T47D (cell line): ENCODE measurements around the gene NTNG1.
"Not testable (repeated sequence)": the region's sequence is repeated elsewhere in the genome, so short reads cannot be mapped to it uniquely, and the experiment has no call there.

Source experiments
- DNase-seq, 2 experiments: peaks; one replicate each; pipeline versions ENCODE4 v3.0.0 to v3.0.0-alpha.2; 2011 to 2012; ENCODE audit warnings: low read depth in 1 of 2, low spot score in 1 of 2
- JUND ChIP-seq: IDR thresholded peaks from 2 replicates; pipeline ENCODE4 v1.6.1; 2012; ENCODE audit warnings: low read depth
- in situ Hi-C: cut with HindIII; loops from 2 replicates; pipeline ENCODE4 v1.10.0; 2016; ENCODE audit warnings: low sequenced_read_pairs, low pct_unique_long_range_greater_than_20kb

Gene NTNG1

DNA sequence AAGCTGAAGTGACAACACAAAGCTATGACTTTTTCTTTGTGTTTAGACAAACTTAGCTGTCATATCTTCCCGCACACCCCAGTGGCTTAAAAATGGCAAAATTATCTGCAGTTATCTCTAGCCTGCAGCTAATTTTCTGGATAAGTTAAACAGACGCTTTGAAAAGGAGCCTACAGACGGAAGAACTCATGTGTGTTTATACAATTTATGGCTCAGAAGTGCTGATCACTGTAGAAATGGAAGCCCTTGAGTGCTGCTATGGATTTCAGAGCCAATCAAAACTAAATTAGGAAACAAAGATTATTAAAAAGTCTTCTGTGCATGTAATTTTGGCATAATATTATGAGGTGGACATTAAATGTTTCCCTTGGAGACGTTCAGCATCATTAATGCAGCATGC, 11.6 kb downstream of the NTNG1 start:
- no peak for TF ChIP-seq JUND
- in situ Hi-C loops, result no loop called here
- DNase-seq, result no peak

DNA sequence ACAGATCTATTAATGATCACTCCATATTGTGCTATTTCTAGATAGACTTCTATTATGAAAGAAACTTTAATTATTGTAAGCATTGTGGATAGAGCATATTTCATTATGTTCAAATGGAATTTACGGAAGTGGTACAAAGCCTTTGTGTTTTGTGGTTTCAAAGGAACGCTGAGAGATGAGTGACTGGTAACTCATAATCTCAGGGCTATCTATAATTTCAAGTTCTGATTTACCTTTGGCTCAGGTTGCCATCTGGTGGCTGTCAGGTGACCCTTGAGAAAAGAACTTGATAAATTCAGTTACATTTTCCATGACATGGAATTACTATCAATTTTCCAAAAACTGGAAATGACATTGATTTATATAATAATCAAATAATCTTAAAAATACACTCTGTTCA, 12.2 kb downstream of the NTNG1 start:
- peak in 1 of 2 experiments; percentile 13 for DNase-seq
- no peak for TF ChIP-seq JUND
- in situ Hi-C loops, result no loop called here

DNA sequence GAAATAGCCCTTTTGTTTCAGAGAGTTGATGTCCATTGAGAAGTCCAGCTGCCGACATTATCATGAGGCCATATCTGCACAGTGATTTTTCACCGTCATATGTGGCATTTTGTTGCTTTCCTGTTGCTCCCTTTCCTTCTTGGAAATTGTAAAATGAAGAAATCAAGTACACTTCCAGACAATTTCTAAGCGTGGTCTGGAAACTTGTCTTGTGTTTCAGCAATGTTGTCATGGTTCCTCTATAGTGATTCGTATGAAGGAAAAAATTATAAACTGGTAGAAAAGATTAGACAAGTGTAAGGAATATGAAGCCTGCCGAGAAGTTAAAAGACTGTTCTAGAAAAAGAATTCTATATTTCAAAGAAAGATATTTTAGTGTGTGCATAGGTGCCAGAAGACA, 17.7 kb downstream of the NTNG1 start:
- in situ Hi-C loops, result no loop called here
- no peak for DNase-seq
- TF ChIP-seq JUND, result no peak

DNA sequence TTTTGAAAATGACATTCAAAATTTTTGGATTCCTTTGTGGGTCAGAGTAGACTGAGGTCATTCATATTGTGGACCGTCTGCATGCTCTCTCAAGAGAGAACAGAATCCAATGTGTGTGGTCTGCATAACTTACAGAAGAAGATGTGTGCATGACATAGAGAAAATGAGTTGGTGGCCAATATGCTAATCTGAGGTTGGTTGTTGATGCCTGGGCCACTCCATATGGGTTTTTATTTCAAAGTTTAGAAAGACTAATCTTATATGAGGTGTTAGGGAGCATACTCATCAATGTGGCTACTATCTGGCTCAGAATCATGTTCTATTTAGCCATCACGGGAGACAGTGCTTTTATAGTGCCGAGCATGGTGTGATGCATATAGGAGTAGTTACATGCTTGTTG, 18.2 kb downstream of the NTNG1 start:
- no peak for TF ChIP-seq JUND
- in situ Hi-C loops, result no loop called here
- no peak for DNase-seq

DNA sequence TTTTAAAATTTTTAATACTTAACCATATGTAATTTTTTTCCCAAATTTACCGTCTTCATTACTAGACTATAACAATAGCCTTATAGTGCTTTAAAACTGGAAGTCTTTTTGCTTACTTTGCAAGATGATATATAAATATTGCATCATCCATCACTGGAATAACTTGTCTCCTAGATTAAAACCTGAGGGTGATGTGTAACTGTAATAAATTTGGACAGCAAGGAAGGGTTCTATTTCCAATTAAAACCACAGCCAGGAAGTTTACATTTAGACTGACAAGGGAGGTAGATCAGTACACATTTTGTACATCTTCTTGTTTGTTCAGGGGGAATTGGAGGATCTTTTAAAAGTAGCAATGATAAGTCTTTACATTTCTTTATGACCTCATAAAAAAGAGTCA, 21.9 kb downstream of the NTNG1 start:
- in situ Hi-C loops, result no loop called here
- DNase-seq, result peak in 1 of 2 experiments; percentile 14
- no peak for TF ChIP-seq JUND

DNA sequence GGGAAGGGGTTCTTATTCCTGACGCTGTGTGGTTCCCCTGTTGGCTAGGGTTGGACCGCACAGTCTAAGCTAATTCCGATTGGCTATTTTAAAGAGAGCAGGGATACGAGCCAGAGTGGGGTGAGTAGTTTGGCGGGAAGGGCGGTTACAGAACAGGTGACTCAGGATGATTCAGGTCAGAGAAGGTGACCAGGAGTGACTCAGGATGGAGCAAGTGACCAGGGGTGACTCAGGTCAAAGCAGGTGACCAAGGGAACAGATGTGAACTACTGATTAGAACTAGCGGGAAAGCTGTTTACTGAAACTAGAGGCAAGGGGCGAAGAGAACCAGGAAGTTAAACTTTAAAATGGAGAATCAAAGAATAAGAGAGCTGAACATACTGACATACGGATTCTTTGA, 24.1 kb downstream of the NTNG1 start:
- in situ Hi-C loops, DNase-seq: not testable (repeated sequence)

DNA sequence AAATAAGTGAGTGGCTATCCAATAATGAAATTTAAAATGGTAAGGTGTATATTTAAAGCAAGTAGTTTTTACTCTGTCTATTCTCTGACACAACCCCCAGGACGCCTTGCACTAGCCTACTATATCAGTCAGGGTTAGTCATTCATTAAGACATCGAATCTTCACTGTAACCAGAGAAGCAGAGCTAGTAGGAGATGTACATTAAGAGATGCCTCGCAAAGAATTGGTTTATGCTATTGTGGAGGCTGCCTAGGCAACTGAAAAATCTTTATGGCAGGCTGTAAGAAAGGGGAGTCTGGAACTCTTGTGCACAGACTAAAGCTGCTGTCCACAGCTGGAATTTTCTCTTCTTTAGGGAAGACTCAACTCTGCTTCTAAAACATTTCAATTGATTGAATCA, 28.8 kb downstream of the NTNG1 start:
- TF ChIP-seq JUND, result no peak

DNA sequence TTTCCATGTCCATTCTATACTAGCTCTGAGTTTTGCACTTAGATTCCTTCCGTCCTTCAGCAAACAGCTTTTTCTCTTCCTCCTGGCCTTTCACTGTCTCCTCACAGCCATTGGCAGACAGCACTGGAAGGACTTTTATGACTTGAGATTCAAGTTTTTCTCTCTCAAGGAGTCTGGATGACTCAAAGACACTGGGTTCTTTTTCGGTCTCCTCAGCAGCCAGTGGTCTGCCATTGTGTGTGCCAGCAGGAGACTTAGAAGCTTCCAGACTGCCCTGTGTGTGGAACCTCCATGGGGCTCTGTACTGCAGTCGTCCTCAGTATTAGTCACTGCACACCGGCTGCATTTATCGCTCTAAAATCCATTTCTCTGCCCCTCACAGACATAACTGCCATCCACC, 30.5 kb downstream of the NTNG1 start:
- in situ Hi-C loops, result no loop called here
- TF ChIP-seq JUND, result no peak
- DNase-seq, result no peak

More for the DNA sequence above, 28.8 kb downstream of the NTNG1 start:
- DNase-seq, result no peak
- in situ Hi-C loops, result no loop called here

DNA sequence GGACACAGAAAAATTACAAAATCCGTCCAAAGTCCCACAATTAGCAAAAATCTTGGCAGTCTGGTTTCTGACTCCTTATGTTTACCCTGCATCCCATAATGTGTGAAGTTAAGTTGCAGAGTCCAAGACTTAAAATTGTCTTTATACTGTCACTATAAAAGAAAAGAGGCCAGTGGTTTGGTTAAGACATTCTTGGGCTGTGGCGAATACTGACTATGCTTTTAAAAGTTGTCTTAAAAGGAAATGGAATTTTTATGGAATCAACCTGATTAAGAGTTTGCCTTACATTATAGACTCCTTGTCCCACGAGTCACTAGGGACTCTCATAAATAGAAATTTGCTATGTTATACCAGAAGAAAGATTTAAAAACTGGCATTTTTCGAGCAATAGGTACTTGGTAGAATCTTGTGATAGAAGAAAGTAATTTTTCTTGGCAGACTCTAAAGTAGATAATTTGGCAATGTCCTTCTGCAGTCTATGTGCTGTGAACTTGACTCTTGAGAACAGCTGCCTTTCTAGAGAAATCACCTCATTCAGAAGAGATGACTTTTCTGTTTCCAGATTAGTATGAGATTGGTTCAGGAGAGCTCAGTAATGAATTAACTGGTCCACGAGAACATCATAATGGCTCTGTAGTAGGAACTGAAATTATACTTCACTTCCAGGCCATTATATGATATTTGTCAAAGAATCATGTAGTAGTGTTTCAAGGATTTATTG, 31.8 kb downstream of the NTNG1 start:
- in situ Hi-C loops, result no loop called here
- no peak for DNase-seq
- TF ChIP-seq JUND, result no peak

DNA sequence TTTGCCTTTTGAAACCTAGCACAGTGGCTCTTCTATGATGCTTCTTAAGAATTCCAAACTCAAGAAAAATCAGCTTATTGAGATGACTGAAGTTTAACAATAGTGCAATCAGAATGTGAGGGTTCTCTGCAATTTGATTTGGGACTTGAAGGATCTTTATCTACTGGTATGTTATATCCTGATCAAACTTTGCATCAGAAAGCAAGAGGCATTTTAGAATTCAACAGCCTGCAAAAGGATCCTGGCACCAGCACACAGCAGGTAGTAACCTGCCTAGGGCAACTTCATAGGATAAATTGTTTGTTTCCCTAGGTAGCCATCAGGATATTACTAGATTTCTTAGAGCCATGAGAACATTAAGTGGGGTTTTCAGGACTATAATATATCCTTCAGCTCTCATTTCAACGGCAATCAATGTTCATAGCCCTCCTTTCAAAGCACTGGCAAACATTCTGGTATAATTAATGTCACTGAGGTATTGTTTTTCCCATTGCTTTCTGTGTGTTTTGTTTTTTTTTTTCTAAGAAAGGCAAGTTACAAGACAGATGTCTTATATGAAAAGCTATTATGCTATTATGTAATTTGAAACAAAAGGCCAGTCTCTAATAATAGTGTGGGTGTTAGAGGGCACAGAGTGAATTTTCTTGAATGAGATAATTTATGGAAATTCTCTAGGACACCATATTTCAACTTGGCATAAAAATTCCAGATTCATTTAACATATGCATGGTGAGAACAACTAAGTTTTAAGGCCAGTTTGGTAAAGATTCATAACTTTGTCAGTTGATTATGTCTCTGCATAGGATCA, 34.5 kb downstream of the NTNG1 start:
- TF ChIP-seq JUND, result no peak
- no peak for DNase-seq
- in situ Hi-C loops, result no loop called here

DNA sequence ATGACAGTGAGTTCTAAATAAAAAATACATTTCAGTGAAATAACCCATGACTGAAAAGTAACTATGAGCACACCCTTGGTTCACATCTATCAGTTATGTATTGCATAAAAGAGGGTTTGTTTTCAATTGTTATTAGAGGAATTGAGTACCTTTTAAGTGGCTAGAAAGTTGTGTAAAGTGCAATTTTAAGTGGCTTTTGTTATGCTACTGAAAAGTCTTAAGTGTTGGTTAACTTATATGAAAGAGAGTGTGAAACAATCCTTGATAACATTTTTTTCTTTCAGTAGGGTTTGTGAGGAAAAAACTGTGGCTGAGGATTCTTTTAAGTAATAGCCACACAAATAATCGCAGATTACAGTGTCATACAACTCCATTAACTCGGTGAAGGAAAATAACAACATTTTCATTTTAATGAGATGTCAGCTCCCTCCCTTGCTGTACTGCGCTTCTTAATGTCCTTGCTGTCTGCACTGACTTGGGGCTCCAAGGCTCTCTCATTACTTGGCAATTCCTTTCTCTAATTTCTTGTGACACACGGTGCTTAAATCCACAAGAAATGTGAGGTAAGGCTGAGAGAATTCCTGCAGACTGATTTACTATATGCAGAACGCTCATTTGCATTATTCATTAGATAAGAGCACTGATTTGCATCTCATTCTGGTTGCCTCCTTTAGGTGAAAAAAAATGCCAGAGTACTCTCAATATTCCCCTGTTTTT, 40.6 kb downstream of the NTNG1 start:
- in situ Hi-C loops, result no loop called here
- no peak for TF ChIP-seq JUND
- no peak for DNase-seq

DNA sequence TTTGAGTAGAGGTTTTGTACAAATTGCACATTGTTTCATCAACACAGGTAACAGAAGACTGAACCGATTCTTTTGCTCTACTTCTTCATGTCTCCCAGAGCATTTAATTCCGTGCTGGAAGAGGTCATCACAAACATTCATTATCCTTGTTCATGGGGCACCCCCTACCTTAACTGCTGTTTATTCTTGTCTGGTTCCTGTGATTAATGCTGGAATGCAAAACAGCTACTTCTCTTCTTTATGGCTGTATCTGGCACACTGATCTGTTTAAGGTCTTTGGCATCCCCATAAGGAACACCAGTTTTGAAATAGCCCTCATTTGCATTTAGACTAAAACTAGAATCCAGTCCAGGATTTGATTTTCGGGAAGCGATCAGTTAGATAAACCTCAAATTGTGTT, 42.2 kb downstream of the NTNG1 start:
- DNase-seq, result no peak
- in situ Hi-C loops, result no loop called here
- no peak for TF ChIP-seq JUND

DNA sequence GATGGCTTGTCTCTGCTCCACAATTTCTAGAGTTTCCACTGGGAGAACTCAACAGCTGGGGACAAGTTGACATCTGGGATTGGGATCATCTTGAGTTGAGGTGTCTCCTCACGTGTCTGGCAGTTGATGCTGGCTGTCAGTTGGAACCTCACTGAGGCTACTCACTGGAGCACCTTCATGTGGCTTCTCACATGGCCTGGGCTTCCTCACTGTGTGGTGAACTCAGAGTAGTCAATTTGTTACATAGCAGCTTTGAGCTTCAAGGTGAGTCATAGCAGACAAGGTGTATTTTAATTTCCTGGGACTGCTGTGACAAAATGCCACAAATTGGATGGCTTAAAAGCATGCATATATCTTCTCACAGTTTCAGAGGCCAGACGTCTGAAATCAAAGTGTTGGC, 44.0 kb downstream of the NTNG1 start:
- in situ Hi-C loops, result no loop called here
- TF ChIP-seq JUND, result no peak
- no peak for DNase-seq

DNA sequence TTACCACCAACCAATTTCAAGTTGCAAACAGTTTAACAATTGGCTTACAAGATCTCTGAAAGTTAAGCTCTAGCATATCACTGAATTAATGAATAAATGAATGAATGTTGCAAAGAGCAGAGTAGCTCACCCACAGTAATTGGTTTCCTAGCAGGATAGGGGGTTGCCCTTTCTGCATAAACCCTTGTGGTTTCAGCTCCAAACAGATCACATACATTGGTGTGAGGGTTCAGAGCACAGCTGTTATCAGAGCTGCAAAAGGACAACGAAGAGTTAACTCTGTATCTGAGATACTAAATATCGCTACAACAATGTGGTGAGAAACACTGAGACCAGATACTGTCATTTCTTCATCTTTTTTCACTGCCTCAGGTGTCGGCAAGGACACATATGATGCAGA, 46.6 kb downstream of the NTNG1 start:
- TF ChIP-seq JUND, result no peak
- in situ Hi-C loops, result no loop called here
- DNase-seq, result no peak
